NOMO-1 treated with dmso at 0.1 percent for 144 hours (cell line): Measurements from ENCODE around the gene CNN1.

Source experiments
- DNase-seq: peaks from one replicate; lab custom pipeline; 2025; ENCODE audit not compliant: unreplicated experiment; lab: John Stamatoyannopoulos, UW

Gene CNN1

DNA sequence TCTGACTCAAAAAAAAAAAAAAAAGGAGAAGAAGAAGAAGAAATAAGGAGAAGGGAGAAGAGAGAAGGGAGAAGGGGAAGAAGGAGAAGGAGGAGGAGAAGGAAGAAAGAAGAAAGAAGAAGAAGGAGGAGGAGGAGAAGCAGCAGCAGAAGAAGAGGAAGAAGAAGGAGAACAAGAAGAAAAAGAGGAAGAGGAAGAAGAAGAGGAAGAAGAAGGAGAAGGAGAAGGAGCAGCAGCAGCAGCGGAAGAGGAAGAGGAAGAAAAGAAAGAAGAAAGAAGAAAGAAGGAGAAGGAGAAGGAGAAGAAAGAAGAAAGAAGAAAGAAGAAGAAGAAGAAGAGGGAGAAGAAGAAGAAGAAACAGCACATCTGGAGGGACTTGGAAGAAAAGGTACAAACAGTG is 4.1 kb upstream of the CNN1 start:
- DNase-seq, result no peak

DNA sequence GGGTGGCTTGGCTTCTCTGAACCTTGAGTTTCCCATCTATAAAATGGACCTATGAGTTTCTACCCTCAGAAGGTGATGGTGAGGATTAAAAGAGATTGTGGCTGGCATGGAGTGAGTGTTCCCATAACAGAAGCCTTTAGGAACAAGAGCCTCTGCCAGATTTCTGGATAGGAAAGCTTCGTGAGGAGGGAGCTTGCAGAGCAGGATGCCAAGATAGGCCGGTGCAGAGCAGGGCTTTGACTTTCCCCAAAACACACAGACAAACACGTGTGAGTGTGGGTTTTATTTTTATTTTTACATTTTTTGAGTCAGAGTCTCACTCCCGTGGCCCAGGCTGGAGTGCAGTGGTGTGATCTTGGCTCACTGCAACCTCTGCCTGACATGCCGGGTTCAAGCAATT is 3.7 kb upstream of the CNN1 start:
- DNase-seq, result no peak

DNA sequence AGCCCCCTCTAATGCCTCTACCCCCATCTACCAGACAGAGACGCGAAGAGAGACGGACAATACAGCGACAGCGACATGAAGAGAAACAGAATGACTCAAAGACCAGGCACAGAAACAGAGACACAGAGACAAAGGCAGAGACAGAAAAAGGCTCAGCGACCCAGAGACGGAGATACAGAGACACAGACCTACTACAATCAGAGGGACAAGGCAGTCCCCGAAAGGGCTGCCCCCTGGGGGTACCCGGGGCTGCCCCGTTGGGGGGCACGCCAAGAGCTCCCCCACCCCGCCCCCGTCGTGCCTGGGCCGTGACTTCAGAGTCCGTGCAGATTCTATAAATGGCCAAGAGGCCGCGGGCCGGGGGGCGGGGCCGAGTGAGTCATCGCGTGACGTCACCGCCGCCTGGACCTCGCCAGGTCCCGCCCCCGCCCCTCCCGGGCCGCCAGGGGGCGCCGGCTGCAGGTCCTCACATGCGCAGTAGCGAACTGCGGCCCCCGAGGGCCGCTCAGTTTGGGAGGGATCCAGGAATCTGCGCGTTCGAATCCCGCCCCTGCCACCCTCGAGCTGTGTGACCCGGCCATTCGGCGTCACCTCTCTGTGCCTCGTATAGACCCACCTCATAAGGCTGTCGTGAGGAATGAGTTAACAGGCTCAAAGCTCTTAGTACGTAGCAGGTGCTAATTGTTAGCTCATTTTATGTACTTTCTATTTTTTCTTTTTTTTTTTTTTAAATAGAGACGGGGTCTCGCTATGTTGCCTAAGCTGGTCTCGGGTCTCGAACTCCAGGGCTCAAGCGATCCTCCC is 2.7 kb upstream of the CNN1 start:
- DNase-seq, result peak; percentile 46

DNA sequence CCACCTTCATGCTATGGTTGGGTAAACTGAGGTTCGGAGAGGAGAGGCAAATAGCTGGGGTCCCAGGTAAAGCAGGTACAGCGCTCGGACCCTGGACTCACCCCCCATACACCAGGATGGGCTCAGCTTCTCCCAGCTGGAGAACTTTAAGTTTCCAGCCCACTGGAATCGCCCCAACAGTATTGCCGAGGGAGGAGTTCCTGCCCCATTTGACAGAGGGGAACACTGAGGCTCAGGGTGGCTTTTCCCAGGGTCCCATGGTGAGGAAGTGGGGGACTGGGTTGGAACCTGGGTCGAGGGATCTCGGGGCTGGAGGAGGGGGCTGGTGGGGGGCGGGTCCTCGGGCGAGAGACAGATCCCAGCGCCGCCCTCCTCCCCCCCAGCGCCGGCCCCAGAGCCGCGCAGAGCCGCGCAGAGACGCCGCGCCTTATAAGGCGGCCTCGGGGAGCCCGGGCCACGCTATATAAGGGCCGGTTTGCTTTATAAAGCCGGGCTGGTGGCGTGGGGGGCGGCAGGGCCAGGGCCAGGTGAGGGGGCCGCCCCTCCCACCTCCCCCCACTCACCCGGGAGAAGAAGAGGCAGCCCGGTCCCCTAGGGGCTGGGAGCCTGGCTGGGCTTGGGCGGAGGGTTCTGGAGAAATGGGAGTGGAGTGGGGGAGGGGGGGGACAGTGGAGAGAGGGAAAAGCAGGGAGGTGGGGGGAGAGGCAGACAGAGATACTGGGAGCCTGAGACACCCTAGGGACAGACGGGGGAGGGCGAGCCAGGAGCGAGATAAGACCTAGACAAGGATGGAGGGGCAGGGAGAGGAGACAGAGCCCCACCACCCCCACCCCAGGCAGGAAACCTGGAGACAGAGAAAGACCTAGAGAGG is 1.1 kb downstream of the CNN1 start:
- DNase-seq, result no peak

DNA sequence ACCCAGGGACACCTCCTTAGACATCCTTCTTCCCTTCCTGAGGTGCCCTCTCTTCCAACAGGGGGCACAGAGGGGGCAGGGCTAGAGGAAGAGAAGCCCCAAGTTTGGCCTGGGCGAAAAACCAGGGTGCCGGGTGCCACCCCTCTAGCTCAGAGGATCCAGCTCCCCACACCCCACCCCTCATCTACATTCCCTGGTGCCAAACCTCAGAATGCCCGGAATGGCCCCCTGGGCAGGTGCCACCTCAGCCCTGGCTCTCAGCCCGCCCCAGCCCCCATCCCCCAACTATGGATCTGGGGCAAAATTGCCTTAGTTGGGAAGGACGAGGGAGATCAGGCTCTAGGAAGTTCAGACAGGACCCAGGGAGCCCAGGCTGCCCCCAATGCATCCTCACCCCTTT is 2.0 kb downstream of the CNN1 start:
- DNase-seq, result no peak

DNA sequence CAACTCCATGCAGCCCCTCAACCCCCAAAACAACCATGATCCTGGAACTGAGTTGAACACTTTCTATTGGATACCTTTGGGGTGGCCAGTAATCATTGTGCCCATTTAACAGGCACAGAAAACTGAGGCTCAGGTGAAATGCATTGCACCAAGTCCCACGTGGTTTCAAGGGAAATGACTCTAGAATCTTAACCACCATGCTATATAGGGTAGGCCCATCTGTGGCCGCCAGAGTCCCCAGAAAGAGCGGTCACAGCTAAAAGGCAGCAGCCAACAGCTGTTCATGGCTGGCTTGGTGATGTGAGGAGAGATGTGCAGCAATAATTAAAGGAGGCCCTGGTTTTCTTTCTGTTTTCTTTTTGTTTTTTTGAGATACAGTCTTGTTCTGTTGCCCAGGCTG is 2.6 kb downstream of the CNN1 start:
- no peak for DNase-seq

DNA sequence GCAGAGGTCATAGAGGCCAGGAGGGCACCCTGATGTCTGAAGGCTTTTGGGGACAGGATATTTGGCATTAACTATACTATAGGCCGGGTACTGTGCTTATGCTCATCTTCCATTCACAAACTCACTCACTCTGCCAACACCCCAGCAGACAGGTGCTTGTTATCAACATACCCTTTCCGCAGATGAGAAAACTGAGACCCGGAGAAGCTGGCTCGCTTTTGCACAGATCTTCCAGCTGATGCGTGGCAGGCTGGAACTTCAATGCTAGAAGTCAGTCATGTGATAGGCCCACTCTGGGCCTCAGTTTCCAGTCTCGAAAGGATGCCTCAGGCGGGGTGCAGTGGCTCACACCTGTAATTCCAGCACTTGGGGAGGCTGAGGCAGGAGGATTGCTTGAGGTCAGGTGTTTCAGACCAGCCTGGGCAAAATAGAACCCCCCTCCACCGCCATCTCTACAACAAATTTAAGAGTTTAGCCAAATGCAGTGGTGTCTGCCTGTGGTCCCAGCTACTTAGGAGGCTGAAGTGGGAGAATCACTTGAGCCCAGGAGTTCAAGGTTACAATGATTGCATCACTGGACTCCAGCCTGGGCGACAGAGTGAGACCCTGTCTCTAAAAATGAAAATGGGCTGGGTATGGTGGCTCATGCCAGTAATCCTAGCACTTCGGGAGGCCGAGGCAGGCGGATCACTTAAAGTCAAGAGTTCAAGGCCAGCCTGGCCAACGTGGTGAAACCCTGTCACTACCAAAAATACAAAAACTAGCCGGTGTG is 9.5 kb downstream of the CNN1 start:
- no peak for DNase-seq

DNA sequence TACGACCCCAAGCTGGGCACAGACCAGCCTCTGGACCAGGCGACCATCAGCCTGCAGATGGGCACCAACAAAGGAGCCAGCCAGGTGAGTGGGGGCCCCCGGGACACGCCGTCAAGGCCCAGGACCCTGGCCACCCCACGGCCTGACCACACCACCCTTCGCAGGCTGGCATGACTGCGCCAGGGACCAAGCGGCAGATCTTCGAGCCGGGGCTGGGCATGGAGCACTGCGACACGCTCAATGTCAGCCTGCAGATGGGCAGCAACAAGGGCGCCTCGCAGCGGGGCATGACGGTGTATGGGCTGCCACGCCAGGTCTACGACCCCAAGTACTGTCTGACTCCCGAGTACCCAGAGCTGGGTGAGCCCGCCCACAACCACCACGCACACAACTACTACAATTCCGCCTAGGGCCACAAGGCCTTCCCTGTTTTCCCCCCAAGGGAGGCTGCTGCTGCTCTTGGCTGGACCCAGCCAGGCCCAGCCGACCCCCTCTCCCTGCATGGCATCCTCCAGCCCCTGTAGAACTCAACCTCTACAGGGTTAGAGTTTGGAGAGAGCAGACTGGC is 10.8 kb downstream of the CNN1 start:
- no peak for DNase-seq

DNA sequence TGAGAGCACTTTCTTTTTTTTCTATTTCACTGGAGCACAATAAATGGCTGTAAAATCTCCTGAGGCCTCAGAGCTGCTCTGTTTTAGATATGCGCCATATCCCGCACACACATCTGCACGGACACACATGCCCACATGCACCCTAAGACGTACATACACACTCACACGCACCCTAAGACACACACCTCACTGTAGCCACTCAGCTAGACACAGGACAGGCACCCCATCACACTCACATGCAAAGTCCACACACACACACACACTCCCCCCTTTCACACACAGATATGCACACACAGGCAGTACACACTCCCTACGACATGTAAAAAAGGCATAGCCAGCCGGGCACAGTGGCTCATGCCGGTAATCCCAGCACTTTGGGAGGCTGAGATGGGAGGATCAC is 11.6 kb downstream of the CNN1 start:
- no peak for DNase-seq

DNA sequence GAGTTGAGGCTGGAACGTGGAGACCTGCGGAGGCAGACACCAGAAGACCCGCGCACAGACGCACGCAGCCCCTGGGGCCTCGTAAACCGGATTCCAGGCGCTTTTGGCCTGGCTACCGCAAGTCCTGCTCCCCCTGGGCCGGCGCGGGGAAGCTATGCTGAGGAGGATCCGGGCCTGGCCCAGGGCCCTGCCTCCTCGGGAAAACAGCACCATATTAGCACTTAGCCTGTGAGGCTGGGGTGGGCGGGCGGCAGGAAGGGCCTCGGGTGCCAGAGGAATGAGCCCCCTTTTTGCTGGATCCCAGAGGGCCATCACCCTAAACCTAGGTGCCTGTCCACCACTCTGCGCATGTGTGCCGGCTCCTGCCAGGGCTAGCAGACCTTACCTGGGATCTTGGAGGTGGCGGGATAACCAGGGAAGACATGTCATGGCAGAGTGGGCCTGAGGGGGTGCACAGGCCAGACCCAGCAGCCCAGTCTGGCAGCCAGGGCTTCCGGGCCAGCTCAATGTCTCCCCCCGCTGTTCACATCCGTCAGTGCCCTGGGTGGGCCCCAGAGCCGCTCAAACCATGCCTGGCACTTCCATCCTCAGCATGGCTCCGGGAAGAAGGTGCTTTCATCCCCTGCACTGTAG is 13.1 kb downstream of the CNN1 start:
- no peak for DNase-seq

DNA sequence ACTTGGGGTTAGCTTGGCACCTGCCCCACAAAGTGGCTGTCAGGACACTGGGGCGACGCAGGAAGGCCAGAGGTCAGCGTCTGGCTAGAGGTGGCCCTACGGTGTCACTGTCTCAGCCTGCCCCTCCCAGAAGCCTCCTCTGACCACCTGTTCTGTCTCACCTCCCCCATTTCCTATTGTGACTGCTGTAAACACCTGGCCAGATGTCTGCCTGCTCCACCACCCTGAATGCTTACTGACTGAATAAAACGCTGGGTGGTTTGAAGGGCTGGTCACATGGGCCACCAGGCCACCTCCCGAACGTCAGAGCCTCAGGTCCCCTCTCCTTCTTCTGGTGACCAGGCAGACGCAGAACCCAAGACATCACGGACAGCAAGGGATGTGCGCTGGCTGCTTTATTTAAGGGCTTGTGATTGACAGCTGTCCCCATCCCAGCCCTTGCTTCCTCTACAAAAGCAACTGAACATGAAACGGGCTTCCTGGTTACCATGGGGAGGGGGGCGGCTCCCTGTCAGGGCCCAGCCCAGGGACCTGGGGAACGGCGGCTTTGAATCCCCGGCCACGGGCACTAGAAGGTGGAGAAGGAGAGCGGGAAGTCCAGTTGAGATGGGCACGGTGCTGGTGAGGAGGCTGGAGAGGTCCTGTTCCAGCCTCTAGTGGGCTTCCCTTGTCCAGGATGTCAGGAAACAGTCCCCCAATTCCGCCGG is 14.2 kb downstream of the CNN1 start:
- DNase-seq, result no peak

DNA sequence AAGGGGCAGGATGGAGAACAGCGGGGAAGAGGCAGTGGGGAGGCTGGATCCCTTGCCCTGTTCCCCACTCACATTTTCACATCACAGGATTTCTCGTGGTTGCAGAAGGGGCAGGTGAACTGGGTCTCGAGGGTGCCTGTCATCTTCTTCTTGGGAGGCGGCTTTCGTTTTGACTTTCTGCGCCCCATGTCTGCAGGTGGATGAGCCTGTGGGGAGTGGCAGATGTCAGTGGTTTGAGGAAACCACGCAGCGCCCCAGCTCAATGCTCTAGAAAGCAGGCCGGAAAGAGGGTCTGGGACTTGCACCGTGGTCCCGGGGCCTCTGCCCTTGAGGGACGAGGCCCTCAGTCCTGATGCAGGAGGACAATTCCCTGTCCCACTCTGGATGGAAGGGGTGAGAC is 15.5 kb downstream of the CNN1 start:
- no peak for DNase-seq

DNA sequence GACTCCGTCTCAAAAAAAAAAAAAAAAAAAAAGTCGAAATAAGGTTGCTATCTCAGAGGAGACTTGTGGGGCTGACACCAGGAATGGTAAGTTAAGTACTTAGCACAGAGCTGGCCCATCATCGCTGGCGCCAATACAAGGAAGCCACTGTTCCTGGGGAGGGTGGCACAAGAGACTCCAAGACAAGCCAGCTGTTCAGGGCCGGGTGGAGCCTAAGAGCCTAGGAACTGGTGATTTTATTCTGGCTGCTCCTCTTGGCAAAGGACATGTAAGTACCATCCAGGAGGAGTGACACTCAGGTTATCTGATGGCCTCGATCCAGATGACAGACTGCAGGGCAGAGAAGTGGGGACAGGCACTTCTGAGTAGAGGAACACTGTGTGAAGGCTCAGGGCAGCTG is 16.6 kb downstream of the CNN1 start:
- no peak for DNase-seq

DNA sequence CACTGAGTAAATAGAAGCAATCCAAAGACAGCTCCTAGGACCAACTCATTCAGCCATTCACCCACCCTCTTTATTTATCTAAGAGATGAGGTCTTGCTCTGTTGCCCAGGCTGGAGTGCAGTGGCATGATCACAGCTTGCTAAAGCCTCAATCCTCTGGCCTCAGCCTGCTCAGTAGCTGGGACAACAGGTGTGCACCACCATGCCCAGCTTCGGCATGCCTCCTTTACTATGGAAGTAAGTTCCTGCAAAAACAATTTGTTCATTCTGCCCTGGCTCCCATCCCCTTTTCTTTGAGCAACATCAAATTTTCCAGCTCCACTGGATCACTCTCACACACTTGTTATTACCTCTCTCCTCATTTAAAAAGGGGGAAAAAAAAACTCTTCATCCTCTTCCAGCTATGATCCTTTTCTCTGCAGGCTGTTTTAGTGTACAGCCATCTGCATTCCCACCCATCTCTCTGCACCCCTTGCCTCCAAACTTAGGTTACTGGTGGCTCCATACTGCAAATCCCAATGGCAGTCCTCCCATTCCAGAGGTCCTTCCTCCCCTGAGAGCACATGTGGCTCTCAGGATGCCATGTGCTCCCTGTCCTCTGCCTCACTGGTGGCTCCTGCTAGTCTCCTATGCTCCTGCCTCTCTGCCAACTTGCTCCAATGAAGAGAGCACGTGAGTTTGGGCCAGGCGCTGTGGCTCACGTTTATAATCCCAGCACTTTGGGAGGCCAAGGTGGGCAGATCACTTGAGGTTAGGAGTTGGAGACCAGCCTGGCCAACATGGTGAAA is 18.2 kb downstream of the CNN1 start:
- DNase-seq, result no peak

DNA sequence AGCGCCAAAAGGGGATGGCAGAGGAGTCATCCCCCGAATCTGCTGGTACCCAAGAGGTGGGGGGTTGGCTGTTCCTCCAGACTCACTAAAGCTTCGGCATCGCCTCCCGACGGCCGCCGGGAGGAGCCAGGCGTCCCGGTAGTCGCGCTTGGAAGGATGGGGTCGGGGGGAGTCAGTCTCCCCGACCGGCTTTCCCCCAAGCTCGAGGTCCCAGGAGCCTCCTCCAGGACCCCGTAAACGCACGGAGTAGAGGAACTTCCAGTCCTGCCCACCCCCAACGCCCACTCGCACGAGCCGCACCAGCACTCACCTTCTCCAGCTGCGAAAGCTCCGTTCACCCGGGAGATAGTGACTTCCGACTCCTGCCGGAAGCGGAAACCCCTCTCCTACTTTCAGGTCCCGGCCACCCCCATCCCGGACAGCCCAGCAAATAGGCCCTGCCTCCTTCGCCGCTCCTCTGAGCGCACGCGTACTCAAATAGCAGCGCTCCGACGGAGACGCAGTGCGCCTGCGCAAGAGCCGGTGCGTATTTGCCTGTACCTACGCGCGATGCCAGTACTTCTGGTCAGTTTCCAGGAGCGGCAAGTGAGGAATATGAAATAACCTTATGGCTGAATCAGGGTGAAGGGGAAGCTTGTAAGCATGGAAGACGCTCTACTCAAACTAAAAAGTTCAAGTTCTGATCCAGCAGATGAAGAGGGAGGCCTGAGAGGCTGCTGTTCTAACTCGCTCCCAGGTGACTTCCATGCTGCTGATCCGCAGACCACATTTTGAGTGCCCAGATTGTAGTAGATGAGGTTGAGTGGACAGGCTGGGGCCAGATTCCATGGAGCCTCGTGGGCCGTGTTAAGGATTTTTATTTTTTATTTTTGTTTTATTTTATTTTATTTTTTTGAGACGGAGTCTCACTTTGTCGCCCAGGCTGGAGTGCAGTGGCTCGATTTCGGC is 20.5 kb downstream of the CNN1 start, which contains the start of gene ELOF1:
Gene ELOF1 (minus strand): TSS at position 350 of the 948 bp plus-strand sequence. CDS start 4,883 bp downstream, outside the sequence.
- peak; percentile 95 for DNase-seq

DNA sequence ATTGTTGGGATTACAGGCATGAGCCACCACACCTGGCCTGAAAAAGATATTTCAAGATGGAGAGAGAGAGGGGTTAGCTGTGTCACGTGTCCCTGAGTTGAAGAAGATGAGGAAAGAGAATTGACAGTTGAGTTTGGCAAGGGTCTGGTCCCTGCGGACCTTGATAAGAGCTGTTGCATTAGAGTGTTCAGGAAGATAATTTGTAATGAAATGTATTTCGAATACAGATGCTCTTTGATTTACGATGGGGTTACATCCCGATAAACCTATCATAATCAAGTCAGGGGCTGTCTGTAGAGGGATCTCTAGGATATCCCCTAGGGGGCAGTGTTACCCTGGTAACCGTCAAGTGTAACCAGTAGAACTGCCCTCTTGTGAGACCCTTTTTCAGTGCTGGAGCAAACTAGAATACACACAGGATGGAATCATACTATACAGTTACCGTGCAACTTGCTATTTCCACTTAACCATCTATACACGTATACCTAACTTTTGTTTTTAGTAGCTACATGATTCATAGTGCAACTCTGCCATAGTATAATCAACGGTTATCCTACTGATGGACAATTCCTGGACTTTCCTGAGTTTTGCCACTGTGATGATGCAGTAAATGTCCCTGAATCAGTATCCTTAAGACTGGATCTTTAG is 21.9 kb downstream of the CNN1 start:
- DNase-seq, result peak; percentile 48

DNA sequence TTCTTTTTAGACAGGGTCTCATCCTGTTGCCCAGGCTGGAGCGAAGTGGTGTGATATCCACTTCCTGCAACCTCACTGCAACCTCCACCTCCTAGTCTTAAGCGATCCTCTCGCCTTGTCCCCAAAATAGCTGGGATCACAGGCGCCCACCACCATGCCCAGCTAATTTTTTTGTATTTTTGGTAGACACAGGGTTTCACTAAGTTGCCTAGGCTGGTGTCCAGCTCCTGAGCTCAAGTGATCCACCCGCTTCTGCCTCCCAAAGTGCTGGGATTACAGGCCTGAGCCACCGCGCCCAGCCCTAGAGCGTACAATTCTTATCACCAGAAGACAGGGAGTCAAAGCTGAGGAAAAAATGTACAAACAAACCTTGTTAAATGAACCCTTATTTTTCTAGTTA is 24.9 kb downstream of the CNN1 start:
- DNase-seq, result no peak
